GM10847 (cell line): Measurements from ENCODE around the gene CYB5D1.

ENCODE experiments used
- POLR2A ChIP-seq: IDR thresholded peaks from 2 replicates; pipeline ENCODE4 v1.6.1; 2011; ENCODE audit not compliant: insufficient read length; ENCODE audit errors: extremely low read depth

Gene CYB5D1

DNA sequence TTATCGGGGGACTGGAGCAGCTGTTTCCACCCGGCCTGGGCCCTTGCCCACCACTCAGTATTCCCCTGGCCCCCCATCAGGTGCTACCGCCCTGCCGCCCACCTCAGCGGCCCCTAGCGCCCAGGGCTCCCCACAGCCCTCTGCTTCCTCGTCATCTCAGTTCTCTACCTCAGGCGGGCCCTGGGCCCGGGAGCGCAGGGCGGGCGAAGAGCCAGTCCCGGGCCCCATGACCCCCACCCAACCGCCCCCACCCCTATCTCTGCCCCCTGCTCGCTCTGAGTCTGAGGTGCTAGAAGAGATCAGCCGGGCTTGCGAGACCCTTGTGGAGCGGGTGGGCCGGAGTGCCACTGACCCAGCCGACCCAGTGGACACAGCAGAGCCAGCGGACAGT, 9.1 kb upstream of the CYB5D1 start:
- no peak for TF ChIP-seq POLR2A

DNA sequence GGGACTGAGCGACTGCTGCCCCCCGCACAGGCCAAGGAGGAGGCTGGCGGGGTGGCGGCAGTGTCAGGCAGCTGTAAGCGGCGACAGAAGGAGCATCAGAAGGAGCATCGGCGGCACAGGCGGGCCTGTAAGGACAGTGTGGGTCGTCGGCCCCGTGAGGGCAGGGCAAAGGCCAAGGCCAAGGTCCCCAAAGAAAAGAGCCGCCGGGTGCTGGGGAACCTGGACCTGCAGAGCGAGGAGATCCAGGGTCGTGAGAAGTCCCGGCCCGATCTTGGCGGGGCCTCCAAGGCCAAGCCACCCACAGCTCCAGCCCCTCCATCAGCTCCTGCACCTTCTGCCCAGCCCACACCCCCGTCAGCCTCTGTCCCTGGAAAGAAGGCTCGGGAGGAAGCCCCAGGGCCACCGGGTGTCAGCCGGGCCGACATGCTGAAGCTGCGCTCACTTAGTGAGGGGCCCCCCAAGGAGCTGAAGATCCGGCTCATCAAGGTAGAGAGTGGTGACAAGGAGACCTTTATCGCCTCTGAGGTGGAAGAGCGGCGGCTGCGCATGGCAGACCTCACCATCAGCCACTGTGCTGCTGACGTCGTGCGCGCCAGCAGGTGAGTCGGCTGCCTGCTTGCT, 8.6 kb upstream of the CYB5D1 start:
- no peak for TF ChIP-seq POLR2A

DNA sequence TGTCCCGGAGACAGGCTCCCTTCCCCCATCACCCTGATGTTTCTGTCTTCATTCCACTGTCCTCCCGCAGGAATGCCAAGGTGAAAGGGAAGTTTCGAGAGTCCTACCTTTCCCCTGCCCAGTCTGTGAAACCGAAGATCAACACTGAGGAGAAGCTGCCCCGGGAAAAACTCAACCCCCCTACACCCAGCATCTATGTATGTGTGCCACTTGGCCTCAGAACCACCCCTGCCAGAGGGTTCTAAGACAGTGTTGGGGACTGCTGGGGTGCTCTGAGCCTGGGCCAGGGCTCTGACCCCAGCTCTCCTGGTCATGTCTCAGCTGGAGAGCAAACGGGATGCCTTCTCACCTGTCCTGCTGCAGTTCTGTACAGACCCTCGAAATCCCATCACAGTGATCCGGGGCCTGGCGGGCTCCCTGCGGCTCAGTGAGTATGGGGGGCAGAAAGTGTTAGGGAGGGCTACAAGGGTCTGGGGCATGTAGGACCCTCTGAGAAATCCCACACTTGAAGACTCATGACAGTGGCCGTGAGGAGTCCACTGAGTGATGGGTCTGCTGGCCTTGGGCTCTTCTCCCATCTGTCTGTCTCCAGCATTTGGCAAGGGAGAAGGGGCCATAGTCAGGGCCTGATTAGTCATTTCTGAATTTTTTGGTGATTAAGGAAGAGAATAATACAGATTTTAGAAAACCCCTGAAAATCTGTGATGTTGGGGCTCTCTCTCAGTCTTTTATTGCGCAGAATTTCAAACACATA, 7.9 kb upstream of the CYB5D1 start:
- TF ChIP-seq POLR2A: no peak

DNA sequence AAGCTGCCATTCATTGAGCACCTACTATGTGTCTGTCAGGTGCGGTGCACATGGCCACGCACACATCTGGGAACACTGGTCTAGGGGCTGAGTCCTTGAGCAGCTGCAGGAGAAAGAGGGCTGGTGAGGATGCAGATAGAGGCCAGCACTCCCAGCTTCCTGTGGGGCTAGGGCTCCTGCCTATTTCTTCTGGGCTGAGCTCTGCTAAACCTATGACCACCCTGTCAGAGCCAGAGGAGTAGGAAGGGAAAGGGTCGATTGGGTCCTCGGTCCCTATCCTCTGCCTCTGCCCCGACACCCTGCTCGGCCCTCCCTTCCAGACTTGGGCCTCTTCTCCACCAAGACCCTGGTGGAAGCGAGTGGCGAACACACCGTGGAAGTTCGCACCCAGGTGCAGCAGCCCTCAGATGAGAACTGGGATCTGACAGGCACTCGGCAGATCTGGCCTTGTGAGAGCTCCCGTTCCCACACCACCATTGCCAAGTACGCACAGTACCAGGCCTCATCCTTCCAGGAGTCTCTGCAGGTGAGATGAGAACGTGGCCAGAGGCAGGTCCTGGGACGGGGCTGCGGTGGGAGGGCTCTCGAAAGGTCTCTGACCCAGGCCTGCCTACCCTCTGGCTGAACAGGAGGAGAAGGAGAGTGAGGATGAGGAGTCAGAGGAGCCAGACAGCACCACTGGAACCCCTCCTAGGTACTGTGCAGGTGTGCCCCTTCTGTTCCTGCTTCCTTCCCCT, 6.9 kb upstream of the CYB5D1 start:
- no peak for TF ChIP-seq POLR2A

DNA sequence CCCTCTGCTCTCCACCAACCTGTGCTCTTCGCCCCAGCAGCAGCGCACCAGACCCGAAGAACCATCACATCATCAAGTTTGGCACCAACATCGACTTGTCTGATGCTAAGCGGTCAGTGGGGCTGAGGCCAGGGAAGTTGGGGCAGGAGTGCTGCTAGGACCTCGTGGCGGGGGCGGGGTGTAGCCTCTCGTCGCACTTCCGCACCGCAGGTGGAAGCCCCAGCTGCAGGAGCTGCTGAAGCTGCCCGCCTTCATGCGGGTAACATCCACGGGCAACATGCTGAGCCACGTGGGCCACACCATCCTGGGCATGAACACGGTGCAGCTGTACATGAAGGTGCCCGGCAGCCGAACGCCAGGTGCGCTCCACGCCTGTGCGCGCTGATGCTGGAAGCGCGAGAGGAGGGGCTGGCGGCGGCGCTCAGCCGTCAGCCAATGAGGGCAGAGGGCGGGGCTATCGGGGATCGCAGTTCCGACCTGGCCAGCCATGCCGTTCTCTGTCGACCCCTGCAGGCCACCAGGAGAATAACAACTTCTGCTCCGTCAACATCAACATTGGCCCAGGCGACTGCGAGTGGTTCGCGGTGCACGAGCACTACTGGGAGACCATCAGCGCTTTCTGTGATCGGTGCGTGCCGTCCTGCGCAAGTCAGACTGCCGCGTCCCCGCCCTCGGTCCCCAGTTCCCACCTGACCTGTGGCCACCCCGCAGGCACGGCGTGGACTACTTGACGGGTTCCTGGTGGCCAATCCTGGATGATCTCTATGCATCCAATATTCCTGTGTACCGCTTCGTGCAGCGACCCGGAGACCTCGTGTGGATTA, 6.2 kb upstream of the CYB5D1 start:
- peak; percentile 64 for TF ChIP-seq POLR2A

DNA sequence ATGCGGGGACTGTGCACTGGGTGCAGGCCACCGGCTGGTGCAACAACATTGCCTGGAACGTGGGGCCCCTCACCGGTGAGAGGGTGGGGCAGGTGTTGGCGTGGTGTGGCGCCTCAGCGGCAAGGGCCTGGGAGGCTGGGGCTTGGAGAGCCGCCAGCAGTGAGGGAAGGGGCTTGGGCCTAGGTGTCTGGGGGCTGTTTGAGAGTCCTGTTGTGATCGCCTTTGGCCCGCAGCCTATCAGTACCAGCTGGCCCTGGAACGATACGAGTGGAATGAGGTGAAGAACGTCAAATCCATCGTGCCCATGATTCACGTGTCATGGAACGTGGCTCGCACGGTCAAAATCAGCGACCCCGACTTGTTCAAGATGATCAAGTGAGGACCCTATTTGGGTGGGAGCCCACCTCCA, 5.5 kb upstream of the CYB5D1 start:
- TF ChIP-seq POLR2A: no peak

DNA sequence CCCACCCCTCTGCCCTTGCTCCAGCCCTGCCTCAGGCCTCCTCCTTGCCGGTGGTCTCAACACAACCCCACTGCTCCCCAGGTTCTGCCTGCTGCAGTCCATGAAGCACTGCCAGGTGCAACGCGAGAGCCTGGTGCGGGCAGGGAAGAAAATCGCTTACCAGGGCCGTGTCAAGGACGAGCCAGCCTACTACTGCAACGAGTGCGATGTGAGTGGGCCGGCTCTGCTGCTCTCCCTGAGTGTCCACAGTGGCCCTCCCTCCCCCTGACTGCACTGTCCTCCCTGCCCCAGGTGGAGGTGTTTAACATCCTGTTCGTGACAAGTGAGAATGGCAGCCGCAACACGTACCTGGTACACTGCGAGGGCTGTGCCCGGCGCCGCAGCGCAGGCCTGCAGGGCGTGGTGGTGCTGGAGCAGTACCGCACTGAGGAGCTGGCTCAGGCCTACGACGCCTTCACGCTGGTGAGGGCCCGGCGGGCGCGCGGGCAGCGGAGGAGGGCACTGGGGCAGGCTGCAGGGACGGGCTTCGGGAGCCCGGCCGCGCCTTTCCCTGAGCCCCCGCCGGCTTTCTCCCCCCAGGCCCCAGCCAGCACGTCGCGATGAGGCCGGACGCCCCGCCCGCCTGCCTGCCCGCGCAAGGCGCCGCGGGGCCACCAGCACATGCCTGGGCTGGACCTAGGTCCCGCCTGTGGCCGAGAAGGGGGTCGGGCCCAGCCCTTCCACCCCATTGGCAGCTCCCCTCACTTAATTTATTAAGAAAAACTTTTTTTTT, 4.7 kb upstream of the CYB5D1 start:
- TF ChIP-seq POLR2A: no peak

DNA sequence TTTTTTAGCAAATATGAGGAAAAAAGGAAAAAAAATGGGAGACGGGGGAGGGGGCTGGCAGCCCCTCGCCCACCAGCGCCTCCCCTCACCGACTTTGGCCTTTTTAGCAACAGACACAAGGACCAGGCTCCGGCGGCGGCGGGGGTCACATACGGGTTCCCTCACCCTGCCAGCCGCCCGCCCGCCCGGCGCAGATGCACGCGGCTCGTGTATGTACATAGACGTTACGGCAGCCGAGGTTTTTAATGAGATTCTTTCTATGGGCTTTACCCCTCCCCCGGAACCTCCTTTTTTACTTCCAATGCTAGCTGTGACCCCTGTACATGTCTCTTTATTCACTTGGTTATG, 4.1 kb upstream of the CYB5D1 start:
- TF ChIP-seq POLR2A: no peak

DNA sequence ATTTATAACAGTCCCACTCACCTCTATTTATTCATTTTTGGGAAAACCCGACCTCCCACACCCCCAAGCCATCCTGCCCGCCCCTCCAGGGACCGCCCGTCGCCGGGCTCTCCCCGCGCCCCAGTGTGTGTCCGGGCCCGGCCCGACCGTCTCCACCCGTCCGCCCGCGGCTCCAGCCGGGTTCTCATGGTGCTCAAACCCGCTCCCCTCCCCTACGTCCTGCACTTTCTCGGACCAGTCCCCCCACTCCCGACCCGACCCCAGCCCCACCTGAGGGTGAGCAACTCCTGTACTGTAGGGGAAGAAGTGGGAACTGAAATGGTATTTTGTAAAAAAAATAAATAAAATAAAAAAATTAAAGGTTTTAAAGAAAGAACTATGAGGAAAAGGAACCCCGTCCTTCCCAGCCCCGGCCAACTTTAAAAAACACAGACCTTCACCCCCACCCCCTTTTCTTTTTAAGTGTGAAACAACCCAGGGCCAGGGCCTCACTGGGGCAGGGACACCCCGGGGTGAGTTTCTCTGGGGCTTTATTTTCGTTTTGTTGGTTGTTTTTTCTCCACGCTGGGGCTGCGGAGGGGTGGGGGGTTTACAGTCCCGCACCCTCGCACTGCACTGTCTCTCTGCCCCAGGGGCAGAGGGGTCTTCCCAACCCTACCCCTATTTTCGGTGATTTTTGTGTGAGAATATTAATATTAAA, 3.6 kb upstream of the CYB5D1 start:
- no peak for TF ChIP-seq POLR2A

DNA sequence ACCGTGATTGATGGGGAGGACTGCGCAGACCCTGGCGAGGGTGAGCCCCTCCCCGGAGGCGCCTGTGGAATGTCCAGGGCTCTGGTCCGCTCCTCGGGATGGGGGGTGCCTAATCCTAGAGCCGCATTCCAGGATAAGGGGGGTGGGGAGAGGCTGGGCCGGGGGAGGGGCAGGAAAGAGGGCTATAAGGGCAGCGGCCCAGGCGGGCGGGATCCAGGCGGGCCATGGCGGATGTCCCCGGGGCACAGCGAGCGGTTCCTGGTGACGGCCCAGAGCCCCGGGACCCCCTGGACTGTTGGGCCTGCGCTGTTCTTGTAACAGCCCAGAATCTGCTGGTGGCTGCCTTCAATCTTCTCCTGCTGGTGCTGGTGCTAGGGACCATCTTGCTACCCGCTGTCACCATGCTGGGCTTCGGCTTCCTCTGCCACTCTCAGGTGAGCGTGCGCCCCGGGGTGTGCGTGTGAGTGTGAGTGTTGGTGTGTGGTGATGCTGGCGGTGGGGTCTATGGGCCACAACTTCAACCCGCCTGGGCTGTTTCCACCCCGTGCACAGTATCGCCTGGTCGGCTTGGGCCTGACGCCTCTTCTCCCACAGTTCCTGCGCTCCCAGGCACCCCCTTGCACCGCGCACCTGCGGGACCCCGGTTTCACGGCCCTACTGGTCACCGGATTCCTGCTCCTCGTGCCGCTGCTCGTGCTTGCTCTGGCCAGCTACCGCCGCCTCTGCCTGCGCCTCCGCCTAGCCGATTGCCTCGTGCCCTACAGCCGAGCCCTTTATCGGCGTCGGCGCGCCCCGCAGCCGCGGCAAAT, 2.7 kb upstream of the CYB5D1 start, which contains the start of gene TMEM88:
Gene TMEM88, plus strand, starts transcription at position 216 of the 809 bp plus-strand sequence. Its CDS starts 9 bp downstream, at position 225.
- no peak for TF ChIP-seq POLR2A

DNA sequence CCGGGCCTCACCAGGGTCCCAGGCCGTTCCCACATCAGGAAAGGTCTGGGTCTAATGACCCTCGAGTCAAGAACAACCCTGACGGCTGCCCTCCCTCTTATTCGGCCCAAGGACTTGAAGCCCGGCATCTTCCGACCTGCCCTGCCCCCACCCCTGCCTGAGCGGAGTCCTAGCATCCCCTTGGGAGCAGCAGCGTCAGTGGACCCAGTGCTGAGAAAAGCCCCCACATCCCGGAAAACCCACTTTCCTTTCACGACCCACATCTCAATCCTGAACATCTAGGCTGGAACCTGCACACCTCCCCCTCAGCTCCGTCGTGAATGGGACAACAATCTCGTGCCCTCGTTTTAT, 2.2 kb upstream of the CYB5D1 start:
- TF ChIP-seq POLR2A: no peak

DNA sequence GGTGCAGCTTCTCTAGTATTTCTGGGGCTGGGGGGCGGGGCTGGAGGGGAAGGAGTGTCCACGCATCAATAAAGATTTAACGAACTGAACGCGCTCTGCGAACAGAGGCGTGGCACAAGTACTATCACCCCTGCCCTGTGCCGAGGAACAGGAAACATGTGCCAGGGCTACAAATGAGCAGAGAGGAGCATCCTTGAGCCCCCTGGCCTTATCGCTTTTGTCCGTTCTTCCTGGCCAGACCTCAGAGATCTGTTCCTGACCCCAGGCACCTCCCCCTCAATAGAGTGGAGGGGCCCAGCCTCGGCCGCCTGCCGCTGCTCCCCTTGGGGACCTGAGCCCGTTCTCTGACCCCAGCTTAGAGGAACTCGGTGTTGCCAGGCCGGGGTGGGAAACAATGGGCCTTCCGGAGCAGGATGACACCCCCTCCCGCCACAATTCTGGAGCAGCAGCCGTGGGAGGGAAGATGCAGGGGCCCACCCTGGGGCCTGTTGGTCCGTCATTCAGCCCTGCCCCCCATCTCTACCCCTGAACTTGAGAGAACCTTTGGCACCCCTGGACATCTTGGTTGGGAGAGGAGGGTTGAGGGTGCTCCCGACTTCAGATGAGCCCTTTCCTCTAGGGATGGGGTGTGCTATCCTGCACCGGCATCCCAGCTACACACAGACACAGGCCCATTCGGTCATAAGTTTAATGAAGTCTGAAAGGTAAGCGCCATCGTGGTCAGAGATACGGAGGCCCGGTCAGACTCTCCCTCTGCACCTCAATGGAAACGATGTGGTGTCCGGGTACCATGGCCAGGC, 1.6 kb upstream of the CYB5D1 start:
- no peak for TF ChIP-seq POLR2A
